HUDEP-2 (cell line): ENCODE data around the gene PHKA2.

Source experiments
- DNase-seq, 76 experiments: peaks; one replicate each; lab custom pipeline; 2025; ENCODE audit not compliant: unreplicated experiment in 76 of 76; lab: John Stamatoyannopoulos, UW

PHKA2 gene

DNA sequence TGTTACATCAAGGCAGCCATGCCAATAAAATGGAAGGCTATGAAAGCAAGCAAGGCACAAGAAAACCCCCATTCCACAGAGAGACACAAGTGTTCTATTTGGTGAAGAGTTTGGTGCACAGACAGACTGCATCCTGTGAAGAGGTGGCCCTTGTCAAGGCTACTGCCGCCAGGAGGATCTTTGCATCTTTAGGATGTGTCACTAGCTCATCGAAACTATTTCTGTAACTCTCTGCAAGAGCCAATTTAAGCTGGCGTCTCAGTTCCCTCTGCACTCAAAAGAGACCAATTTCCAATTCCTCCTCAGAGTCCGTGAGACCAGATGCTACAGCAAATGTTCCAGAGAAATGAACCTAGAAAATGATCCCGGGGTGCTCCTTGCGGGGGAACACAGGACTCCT lies 91.0 kb downstream of the PHKA2 start:
- DNase-seq: no peak

DNA sequence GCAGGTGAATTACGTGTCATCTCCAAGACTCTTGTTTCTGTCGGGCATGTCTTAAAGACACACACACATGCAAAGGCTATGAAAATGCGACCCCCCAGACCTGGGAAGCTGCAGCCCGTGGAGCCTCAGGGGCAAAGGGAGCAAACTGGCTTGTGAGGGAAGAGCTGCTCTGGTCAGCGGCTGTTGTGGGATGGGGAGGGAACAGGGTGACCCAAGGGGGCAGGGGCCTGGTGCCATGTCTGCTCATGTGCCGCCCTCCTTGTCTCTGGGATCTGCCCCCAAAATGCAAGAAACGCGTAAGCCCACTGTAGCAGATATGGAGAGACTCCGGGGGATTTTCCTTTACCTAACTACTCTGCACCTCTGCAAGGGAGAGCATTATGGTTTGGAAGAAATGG lies 92.4 kb downstream of the PHKA2 start:
- no peak for DNase-seq

DNA sequence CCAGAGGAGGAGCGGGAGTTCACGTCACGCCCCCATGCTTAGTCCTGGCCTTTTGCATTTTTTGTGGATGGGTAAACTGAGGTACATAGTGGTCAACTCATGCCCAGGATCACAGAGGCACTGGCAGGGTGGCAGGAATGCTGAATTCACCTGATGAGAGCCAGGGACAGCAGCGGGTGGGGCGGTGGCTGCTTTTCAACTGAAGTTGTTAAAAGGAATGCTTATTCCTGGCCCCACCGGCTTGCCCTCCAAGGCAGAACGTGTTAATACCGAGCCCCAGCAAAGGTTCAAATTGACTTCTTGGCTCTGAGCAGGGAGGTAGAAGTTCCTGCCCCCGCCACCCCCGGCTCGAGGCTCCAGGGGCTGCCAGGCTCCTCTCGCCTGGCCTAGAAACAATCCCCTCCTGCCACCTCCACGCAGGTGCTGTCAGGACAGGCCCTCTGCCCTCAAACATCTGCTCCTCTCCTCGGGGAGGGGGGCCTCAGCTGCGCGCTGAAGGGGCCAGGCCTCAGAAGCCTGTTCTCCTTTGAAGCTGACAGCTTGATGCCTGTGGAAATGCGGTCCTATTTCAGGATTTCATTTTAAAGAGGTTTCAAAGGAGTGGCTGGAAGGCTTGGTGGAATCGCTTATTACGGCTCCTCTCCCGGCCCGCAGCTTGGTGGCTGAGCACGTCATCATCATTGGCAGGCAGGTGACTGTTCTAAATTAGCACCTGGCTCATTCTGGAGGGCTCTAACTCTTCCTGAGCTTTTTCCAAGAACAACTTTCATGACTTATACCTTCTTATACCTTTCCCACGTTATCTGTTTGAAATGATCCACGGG lies 93.0 kb downstream of the PHKA2 start:
- no peak for DNase-seq

DNA sequence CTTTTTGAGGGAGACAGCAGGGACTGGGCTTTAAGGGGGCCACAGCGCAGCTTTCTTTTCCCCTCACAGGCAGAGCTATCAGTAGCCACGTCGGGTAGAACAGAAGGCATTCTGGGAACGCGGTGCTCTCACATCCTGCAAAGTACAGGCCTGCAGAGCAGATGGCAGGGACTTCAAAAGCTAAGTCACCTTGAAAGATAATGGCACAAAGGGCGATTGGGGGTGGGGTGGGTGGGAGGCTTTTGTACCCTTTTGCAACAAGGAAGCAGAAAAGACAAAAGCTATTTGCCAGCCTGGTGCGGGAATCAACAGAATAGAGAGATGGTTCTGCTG lies 93.9 kb downstream of the PHKA2 start:
- no peak for DNase-seq

DNA sequence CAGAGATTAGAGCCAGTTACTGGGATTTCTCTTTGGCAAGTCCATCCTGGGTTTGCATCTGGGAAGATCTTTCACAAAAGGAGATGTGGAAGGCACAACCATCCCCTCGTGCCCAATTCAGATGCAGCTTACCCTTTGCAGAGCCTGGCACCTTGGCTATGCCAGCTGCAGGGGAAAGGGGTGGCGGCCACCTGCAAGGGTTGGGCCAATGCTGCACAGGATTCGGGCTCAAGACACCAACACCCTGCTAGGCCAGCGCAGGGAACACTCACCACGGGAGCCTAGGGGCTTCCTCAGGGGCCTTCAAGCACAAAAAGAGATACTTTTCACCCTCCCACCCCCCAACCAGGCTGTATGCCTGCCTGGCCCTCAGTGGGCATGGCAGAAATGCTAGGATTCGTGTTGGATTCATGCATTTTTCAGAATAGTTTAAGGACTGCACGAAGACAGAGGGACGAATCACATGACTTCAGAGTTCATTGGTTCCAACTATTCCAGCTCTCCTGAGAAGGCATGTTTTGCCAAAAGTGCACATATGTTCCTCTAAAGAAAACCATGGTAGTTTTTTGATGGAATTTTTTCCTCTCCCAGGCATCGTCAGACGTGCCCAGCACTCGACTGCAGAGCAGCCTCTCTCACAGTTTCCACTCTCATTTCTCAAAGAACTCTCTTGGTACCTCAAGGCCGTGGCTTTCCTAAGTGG lies 94.4 kb downstream of the PHKA2 start:
- no peak for DNase-seq

DNA sequence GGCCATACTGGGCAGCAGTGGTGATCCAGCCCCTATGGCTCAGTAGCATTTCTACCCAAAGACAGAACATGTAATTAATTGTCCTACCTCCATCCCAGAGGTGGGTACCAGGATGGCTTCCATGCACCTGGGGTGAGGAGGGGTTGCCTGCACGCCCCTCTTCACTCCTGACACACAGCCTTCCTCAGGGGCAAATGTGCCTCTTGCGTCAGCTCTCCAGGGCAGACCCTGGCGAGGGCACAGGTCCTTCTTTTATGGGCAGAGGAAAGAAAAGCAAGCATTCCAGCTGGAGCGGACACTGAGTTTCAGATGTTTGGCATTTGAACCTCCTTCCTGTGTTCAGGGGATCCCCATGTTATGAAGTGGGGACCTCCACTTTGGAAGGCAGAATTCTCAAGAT lies 95.6 kb downstream of the PHKA2 start:
- DNase-seq: no peak

DNA sequence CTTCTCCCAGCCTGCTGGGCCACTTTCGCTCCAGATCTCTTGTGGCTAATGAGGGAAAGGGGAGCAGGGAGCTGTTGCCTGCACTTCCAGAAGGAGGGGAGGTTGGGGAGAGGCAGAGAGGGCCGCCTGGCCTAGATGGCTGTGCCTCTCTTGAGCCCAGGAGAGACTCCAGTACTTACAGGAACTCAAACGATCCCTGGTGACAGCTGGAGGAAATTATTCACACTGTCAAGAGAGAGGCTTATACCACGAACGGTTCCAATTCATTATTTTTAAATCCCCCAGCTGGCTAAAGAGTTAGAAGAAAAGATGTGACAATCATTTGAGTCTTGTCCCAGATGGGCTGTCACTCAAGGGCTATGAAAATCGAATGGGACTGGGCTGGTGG lies 96.1 kb downstream of the PHKA2 start:
- no peak for DNase-seq

DNA sequence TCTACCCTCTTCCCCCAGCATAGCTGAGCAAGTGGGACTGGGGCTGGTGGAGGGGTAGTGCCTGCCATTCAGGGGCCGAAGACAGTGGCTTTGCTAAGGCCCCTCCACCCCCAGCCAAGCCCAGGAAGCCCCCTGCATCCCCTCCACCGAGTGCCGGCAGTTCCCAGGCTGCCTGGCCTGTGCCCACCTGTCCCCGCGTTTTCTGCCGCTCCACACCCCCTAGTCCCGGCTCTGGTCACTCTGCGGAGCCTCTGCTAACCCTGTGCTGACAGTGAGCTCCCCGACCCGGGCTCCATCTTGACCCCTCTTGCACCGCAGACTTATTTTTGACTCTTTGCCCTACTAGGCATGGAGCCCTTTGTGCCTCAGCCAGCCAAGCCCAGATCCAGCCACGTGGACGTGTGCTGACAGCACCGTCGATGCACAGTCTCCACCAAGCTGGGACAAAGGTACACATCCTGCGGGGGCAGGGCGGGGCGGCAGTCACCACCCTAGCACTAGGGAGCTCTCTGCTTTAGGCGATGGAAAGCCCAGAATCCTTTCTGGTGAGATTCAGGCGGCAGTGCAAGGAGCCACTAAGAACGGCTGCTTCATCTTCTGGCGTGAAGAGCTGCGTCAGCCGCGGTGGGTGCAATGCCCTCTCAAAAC lies 96.6 kb downstream of the PHKA2 start:
- DNase-seq: no peak

DNA sequence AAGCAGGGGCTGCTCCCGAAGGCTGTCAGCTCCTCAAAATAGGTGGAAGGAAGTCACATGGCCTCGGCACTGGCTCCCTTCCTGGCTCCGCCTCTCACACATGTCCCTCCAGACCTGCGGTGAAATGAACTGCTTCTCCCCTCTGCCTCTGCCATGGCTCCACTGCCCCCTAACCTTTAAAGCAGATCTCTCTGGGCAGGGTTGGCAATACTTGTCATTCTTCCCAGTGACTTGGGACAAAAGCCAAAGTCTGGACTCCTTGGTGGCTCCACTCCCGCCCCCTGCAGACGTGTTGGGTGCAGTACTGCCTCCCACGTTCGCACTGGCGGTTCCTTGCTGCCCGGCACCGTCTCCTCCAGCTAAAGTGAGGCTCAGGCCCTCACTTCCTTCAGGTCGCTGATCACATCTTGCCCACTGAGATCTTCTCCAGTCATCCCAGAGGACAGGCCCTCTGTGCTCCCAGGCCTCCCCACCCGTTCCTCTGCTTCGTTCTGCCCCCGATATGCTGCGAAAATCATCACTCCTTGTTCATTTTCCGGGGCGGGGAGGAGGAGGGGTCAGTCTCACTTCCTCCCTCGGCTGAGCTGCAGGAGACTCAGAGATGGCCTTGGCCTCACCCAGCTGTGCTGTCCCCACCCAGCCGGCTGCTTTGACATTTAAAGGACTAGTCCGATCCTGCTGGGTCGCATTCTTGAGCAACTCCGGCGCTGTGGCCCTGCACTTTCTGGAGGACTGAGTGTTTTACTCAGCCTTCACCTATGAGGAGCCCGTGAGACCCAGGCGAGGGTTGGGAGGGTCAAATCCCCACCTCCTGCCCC lies 97.4 kb downstream of the PHKA2 start:
- DNase-seq: peak in 69 of 76 experiments; percentile 0 to 68 (median 36)

DNA sequence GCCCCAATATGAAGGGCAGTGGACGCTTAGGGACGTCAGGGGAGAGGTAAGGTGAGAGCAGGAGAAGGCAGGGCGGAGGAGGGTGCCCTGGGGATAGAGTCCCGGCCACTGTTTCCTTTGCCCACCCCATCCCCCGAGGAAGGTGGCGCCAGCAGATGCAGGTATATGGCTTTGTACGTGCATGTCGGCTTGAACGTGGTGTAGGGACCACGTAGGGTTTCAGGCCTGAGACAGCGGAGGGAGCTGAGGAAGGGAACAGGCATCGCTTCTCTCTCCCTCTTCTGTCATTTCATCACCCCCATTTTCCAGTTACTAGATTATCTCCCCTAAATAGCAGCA lies 97.9 kb downstream of the PHKA2 start:
- no peak for DNase-seq

DNA sequence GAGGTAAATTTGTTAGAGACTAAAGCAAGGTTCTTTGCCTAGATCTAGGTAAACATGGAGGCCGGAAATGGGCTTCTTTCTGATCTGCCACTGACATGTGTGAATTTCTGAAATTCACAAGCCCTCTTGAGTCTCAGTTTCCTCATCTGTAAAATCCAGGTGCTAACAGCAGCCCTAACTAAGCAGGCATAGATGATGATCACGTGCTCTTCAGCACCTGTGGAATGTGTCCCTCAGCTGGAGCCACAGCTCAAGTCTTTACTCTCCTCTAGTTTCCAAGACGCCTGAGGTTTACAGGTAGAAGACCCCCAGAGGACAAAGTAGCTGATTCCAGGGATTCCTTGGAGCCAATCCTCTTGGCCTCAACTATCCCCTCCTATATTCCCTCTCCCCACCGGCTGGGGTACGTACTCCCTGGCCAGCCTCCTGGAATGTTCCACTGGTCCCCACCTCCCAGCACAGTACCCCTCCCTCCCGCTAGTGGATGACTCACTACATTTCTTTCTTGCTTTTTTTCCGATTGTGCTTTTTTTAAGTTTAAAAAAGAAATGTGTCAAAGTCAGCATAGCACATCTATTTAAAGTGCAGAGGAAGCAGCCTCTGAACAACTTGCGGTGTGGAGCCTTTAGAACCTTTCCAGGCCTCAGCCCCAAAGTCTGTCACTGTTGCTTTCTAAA lies 98.4 kb downstream of the PHKA2 start:
- no peak for DNase-seq

DNA sequence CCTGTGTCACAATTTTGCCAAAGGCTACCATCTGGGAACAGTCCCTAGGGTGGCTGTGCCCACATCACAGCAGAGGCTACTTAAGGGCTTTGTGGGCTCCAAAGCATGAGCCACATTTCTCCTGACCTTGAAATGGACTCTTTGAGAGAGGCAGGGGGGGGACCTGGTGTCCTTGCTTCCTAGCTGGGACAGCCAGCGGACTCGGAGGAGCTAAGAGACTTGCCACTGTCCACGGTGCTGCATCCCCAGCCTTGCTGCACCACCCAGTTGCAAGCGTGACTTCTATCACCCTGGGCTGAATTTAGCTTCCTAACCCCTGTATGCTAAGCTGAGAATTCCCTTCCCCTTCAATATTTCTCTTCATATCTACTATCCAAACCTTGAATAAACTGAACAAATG lies 99.0 kb downstream of the PHKA2 start:
- DNase-seq: no peak

DNA sequence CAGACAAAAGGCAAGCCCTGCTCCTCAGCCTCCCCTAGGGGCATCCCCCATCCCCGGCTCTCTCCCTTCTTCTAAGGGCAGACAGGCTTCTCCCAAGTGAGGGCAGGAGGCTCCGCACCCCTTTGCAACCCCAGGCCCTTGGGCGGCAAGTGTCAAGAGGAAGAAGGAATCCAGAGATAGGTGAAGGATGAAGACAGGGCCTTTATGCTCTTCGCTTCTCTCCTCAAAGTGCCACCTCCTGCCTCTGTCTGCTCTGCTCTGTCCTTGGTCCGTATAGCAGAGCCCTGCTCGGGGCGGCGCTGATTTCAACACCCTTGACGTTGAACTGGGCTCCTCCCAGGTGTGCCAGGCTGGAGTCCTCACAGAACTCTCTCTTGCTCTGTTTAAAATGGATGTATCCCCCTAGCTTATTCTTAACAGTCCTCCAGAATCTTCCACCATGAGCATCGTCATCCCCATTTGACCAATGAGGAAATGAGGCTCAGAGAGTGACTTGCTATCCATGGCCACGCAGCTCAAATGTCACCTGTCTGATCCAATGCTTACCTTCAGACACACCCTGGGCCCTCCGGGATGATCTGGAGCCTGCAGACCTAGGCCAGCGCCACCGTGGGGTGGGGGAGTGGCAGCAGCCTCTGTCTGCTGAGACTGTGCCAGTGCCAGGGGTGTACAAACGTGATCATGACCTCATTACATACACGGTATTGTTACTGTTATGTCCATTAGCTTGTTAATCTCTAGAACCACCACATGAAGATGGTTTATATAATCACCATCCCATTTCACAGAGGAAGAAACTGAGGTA lies 99.8 kb downstream of the PHKA2 start:
- no peak for DNase-seq

DNA sequence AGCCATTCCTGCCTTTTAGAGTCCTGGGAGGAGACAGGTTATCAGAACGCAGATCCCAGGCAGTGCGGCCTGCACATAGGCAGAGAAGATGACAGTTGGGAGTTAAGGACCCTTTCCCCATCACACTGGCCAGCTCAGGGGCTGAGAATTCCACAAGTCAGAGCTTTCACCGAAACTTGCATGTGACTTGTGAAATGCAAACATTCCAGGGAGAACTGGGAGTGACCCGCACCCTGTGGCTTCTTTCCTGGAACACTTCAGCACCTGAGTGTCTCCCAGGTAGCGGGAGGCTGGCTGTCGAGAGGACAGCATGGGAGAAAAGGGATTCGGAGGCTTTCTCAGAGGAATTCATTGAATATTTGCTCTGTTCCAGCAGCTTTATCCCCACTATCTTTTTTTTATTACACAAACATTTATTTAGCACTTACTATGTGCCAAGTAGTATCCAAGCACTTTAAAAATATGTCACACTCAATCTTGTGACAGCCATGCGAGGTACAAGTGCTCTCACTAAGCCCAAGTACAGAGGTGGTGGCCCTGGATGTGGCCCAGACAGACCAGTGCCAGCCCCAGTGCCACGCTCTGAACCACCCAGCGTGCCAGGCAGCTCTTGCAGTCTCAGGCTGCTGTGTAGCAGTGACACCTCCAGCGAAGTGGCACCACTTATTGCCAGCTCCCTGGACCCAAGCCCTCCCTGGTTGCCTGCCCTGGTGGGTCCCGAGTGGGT lies 100.5 kb downstream of the PHKA2 start:
- no peak for DNase-seq

DNA sequence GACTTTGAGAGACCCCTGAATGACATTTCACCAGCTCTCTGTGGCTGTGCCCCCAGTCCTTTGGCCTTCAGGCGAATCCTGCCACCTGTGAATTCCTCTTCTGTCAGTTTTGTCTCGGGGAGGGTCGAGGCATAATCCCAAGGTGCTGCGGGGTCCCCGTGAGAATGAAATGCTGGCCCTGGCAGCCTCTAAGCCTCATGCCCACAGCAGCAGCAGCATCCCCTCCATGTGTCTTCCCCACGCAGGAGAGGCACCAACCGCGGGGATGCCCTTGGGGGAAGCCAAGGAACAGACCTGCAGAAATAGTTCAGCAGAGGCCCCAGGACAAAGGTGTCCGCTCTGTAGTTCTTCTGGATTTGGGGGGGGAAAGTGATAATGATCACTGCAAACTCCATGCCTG lies 104.8 kb downstream of the PHKA2 start:
- no peak for DNase-seq

DNA sequence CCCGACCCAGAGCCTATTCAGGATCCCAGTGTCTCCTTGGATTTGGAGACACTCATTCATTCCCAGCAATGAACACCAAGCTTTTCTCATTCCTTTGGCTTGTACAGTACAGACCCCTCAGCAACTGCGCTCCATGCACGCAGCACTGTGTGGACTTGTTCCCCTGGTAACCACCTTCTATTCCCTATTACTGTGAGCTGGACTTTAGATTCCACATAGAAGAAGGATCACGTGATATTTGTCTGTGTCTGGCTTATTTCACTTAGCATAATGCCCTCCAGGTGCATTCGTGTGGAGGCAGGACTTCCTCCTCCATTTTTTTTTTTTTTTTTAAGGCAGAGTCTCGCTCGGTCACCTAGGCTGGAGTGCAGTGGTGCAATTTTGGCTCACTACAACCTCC lies 106.4 kb downstream of the PHKA2 start:
- no peak for DNase-seq

DNA sequence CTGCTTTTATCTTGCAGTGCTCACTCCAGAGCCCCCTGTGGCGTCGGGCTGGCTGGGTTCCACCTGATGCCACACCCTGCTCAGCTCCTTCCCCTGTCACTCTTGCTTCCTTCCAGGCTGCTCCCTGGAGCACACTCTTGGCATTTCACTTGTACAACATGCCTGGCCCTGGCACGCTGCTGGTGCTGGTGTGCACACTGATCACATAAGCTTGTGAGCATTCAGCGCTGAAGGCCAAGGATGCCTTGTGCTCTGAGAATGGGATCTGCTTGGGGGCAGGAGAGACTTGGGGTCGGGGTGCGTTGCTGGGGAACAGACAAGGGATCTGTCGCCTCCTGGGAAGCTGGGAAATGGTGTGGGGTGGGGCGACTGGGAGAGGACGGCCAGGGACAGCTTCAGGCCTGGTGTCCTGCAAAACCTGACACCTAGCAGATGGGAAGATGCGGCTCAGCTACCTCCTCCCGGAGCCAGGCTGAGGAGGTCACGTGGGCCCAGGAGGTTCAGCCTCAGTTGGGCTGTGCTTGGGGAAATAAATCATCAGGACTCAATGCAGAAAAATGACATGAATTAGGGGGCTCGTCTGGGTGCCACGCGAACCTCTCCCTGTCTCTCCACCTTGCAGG lies 108.5 kb downstream of the PHKA2 start:
- peak in 1 of 76 experiments; percentile 0 for DNase-seq

DNA sequence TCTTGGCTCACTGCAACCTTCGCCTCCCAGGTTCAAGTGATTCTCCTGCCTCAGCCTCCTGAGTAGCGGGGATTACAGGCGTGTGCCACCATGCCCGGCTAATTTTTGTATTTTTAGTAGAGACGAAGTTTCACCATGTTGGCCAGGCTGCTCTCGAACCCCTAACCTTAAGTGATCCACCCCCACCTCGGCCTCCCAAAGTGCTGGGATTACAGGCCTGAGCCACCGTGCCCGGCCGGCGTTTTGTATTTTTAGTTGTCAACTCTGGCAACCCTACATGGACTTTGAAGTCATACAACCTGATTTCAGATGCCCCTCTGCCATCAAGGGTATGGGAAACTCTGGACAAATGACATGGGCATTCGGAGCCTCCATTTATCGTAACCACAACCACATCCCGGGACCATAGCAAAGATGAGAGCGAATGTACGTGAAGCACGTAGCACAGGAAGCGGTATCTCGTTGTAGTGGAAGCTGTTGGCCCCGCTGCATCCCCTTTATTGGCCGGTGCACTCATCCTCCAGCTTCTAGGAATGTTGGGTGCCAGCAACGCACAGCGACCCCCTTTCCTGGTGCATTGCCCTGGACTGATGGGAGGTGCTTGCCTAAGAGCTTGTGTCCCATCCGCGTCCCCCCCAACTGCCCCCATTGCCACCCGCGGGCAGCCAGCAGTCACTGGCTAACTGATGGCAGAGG lies 109.2 kb downstream of the PHKA2 start:
- no peak for DNase-seq
